GM19043 (cell line): ENCODE measurements around the gene CCDC134.

Source experiments
- ATAC-seq: cut with Tn5 transposase; IDR thresholded peaks from one replicate; pipeline ENCODE4 v1.9.1; 2021; ENCODE audit warnings: low read depth; ENCODE audit not compliant: unreplicated experiment

Gene CCDC134

GRCh38 chr22:41874090-41874489 is 73.6 kb downstream of the CCDC134 start:
- ATAC-seq, result no peak

DNA sequence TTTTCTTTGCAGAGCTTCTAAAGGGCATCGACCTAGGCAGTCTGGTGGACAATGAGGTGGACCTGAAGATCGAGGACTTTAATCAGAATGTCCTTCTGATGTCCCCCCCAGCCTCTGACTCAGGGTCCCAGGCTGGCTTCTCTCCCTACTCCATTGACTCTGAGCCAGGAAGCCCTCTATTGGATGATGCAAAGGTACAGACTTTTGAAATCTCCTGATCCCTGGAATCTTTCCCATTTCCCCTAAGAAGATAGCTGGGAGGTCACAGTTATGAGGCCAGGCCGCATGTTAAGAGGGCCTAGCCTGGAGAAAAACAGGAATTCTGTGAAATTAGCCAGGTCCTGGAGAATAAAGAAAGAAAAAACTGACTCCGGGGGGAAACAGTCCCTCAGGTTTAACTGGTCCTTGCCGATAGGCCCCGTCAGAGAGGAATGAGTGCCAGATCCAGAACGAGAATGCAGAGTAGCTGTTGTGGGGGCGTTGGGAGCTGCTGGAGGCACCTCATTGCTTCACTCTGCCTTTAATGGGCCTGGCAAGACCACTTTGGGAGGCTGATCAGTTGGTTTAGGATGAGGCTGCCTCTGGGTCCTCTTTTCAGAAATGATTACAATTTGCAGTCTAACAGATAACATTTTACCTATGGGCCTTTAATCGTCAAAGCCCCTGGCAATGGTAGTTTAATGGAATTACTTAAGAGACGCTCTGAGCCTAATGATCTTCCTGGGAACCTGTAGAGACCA is 75.2 kb downstream of the CCDC134 start:
- no peak for ATAC-seq
